Gastroesophageal sphincter (tissue), 4 donors: Measurements from ENCODE around the gene HPF1. TPM values are rescaled to one million over a fixed set of nuclear protein-coding genes. Genes with fewer than 3 reads are reported as not detected.
"Not testable (repeated sequence)": the region's sequence is repeated elsewhere in the genome, so short reads cannot be mapped to it uniquely, and the experiment has no call there.

Experiments
- ATAC-seq: fragments of 150-250 bp; one replicate; pipeline ENCODE4 v1.9.1; 2016; ENCODE audit warnings: mild to moderate bottlenecking, moderate library complexity
- H3K27ac ChIP-seq, 4 donors: fragments of 200-600 bp; sonication (generic) in 3 of 4; 1 replicate in 3 of 4; 2 replicates in 1 of 4; pipeline ENCODE4 v1.5.1; 2016 to 2019
- H3K27me3 ChIP-seq: fragments of 200-600 bp; sonication (generic); one replicate; pipeline ENCODE4 v1.5.1; 2019
- H3K36me3 ChIP-seq, 2 donors: fragments of 200-600 bp; sonication (generic); one replicate each; pipeline ENCODE4 v1.5.1; 2019; ENCODE audit warnings: control low read depth in 1 of 2
- H3K4me1 ChIP-seq, 3 donors: fragments of 200-600 bp; sonication (generic); 1 replicate in 2 of 3; 2 replicates in 1 of 3; pipeline ENCODE4 v1.5.1; 2016 to 2019; ENCODE audit warnings: control low read depth in 2 of 3
- H3K4me3 ChIP-seq, 2 donors: fragments of 200-600 bp; sonication (generic); one replicate each; pipeline ENCODE4 v1.5.1; 2019; ENCODE audit warnings: mild to moderate bottlenecking in 1 of 2, moderate library complexity in 1 of 2
- H3K9me3 ChIP-seq, 3 donors: fragments of 200-600 bp; sonication (generic); one replicate each; pipeline ENCODE4 v1.5.1; 2017 to 2019; ENCODE audit warnings: control low read depth in 2 of 3
- CTCF ChIP-seq, 4 experiments: fragments of 200-600 bp in 2 of 4; fragments of 450-650 bp in 2 of 4; sonication (generic) in 1 of 4; IDR thresholded peaks; one replicate each; pipeline ENCODE4 v1.5.1; 2017 to 2019; ENCODE audit warnings: antibody characterized with exemption in 4 of 4, mild to moderate bottlenecking in 2 of 4, moderate library complexity in 2 of 4
- EP300 ChIP-seq: sonication (generic); formaldehyde crosslinking; IDR thresholded peaks from one replicate; pipeline ENCODE4 v1.6.1; 2017; ENCODE audit warnings: antibody characterized with exemption, mild to moderate bottlenecking
- POLR2A ChIP-seq, 2 donors: fragments of 450-650 bp; IDR thresholded peaks; one replicate each; pipeline ENCODE4 v1.6.1; 2017; ENCODE audit warnings: antibody characterized with exemption in 2 of 2, mild to moderate bottlenecking in 2 of 2, moderate library complexity in 1 of 2
- POLR2AphosphoS5 ChIP-seq: sonication (generic); formaldehyde crosslinking; IDR thresholded peaks from one replicate; pipeline ENCODE4 v1.6.1; 2017; ENCODE audit warnings: antibody characterized with exemption
- WGBS, 2 donors: methylation state at CpG; one replicate each; pipeline ENCODE4 v1.1.5; 2018; ENCODE audit warnings: low coverage in 1 of 2; 5-methylcytosine and 5-hydroxymethylcytosine counted together
- total RNA-seq, 4 donors: library from RNA; depleted of rRNA; stranded (reverse); fragments of >200 nt; gene quantifications; one replicate each; pipeline ENCODE4 v1.1.0, GENCODE V29; 2016

The HPF1 gene
- total RNA-seq, 4 donors from 2014 or later: 20.8 to 32.6 (median 25.6) TPM

DNA sequence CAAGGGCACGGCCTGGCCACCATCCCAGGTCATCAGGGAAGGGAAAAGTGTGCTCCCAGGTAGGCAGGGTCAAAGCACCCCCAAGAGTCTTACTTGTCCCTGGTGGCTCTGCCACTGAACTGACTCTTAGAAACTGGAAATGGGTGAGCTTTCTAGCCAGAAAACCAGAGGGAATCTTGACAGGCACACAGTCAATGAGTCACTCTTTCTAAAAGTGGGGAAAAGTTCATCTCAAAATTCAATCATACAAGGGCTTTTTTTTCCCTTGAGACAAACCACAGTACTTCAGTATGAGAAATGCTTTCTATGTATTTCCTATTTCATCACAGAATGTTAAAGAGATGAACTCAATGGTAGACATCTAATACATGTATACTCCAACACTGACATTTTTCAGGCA lies 12.5 kb downstream of the HPF1 start:
- H3K27ac ChIP-seq: no peak overlapping the region
- ATAC-seq: no peak
- no peaks in the 10 kb centered on the region for H3K4me1 ChIP-seq
- H3K27me3 ChIP-seq: no peaks in the 10 kb centered on the region
- no CpG with 5 or more reads among the region's 1 CpG for WGBS, 2 donors
- no peaks in the 10 kb centered on the region for H3K9me3 ChIP-seq
- H3K36me3 ChIP-seq: peaks cover 0 to 60% of the 10 kb centered on the region in 2 donors
- H3K4me3 ChIP-seq: no peak overlapping the region
- TF ChIP-seq EP300: no peak
- no peak for TF ChIP-seq POLR2AphosphoS5
- no peak for TF ChIP-seq CTCF (IDR thresholded peaks at IDR 0.05)
- TF ChIP-seq POLR2A (IDR thresholded peaks at IDR 0.05): no peak

- Histone ChIP-seq H3K9me3 (no peaks in the 10 kb centered on the region), H3K36me3 (peaks cover 0 to 60% of the 10 kb centered on the region in 2 donors), H3K4me3 (no peak overlapping the region), H3K27ac (no peak overlapping the region), H3K27me3 (no peaks in the 10 kb centered on the region), H3K4me1 (no peaks in the 10 kb centered on the region)
- 95 to 100% methylated on average over 1 of the region's 1 CpG for WGBS, 2 donors
- ATAC-seq: no peak
- TF ChIP-seq EP300: no peak
- TF ChIP-seq POLR2A (IDR thresholded peaks at IDR 0.05): no peak
- no peak for TF ChIP-seq POLR2AphosphoS5
- no peak for TF ChIP-seq CTCF (IDR thresholded peaks at IDR 0.05)
Measured at GRCh38 chr4:169744601-169745000, 13.1 kb downstream of the HPF1 start.

GRCh38 chr4:169741569-169741968 lies 16.2 kb downstream of the HPF1 start:
- Histone ChIP-seq H3K4me3 (no peak overlapping the region), H3K27me3 (no peaks in the 10 kb centered on the region), H3K27ac (no peak overlapping the region), H3K4me1 (no peaks in the 10 kb centered on the region), H3K36me3 (peaks cover 0 to 61% of the 10 kb centered on the region in 2 donors), H3K9me3 (no peaks in the 10 kb centered on the region)
- 83 to 100% methylated on average over 1 to 2 of the region's 2 CpGs for WGBS, 2 donors
- TF ChIP-seq POLR2A (IDR thresholded peaks at IDR 0.05) (no peak), EP300 (no peak), CTCF (IDR thresholded peaks at IDR 0.05) (no peak), POLR2AphosphoS5 (no peak)
- ATAC-seq: no peak

GRCh38 chr4:169738604-169739003 lies 19.1 kb downstream of the HPF1 start:
- peaks cover 0 to 71% of the 10 kb centered on the region in 2 donors for H3K36me3 ChIP-seq
- H3K27me3 ChIP-seq, H3K27ac ChIP-seq: not testable (repeated sequence)

GRCh38 chr4:169730564-169730963 lies 27.2 kb downstream of the HPF1 start:
- Histone ChIP-seq H3K27ac (no peak overlapping the region), H3K36me3 (peaks cover 0 to 58% of the 10 kb centered on the region in 2 donors), H3K4me3 (no peak overlapping the region), H3K4me1 (no peaks in the 10 kb centered on the region), H3K27me3 (no peaks in the 10 kb centered on the region), H3K9me3 (no peaks in the 10 kb centered on the region)
- TF ChIP-seq POLR2A (IDR thresholded peaks at IDR 0.05): no peak
- no peak for TF ChIP-seq CTCF (IDR thresholded peaks at IDR 0.05)
- no peak for TF ChIP-seq POLR2AphosphoS5
- no peak for TF ChIP-seq EP300
- 97 to 100% methylated on average over 1 to 5 of the region's 5 CpGs for WGBS, 2 donors
- no peak for ATAC-seq

More at GRCh38 chr4:169738604-169739003, 19.1 kb downstream of the HPF1 start:
- not testable (repeated sequence) for H3K4me3 ChIP-seq, H3K9me3 ChIP-seq, H3K4me1 ChIP-seq, ATAC-seq

GRCh38 chr4:169727616-169728015 lies 30.1 kb downstream of the HPF1 start:
- no peak for ATAC-seq
- H3K4me3 ChIP-seq: no peak overlapping the region
- TF ChIP-seq CTCF (IDR thresholded peaks at IDR 0.05) (no peak), POLR2A (IDR thresholded peaks at IDR 0.05) (no peak)
- H3K27ac ChIP-seq: no peak overlapping the region
- H3K4me1 ChIP-seq: no peaks in the 10 kb centered on the region
- no peaks in the 10 kb centered on the region for H3K9me3 ChIP-seq
- H3K36me3 ChIP-seq: peaks cover 0 to 42% of the 10 kb centered on the region in 2 donors
- no peaks in the 10 kb centered on the region for H3K27me3 ChIP-seq
